HCT116 (cell line): ENCODE data around the gene TRIOBP. TPM values are rescaled to one million over a fixed set of nuclear protein-coding genes. Genes with fewer than 3 reads are reported as not detected.

Experiments used
- ATAC-seq: fragments of 200-7000 bp; cut with Tn5 transposase; 2 replicates; pipeline ENCODE4 v1.9.1; 2020; ENCODE audit warnings: mild to moderate bottlenecking, moderate library complexity
- BruUV-seq: library from RNA; stranded (reverse); fragments of 400-500 nt; replicated peaks from 2 replicates; lab custom pipeline; 2021; lab: Mats Ljungman, UMichigan
- CTCF ChIA-PET: fragments of 300-600 bp; sonication (Branson Sonifier 250); formaldehyde crosslinking; loops from one replicate; lab custom pipeline; 2021; ENCODE audit warnings: antibody characterized with exemption; lab: Charles Lee
- POLR2A ChIA-PET: fragments of 300-600, 350-600 bp; sonication (Branson Sonifier 250); formaldehyde crosslinking; loops from one replicate; lab custom pipeline; 2021; ENCODE audit warnings: antibody characterized with exemption; lab: Charles Lee
- RAD21 ChIA-PET, 2 experiments: fragments of 300-600 bp; sonication (Branson Sonifier 250); formaldehyde crosslinking; loops; one replicate each; lab custom pipeline; 2023; ENCODE audit warnings: low total read pairs in 2 of 2; ENCODE audit not compliant: uncharacterized antibody in 2 of 2, unreplicated experiment in 2 of 2, low non-redundant PET in 1 of 2; lab: Charles Lee
- DNase-seq: peaks from one replicate; pipeline ENCODE4 v3.0.0-alpha.2; 2010; ENCODE audit warnings: low read depth, low spot score
- H2AFZ ChIP-seq: fragments of 200-600 bp; shearing (Covaris generic), sonication (generic); 2 replicates; pipeline ENCODE4 v1.6.1; 2017; ENCODE audit warnings: low read depth, mixed run types, mixed read lengths, antibody characterized with exemption, low read length; ENCODE audit not compliant: poor library complexity, severe bottlenecking
- H3K27ac ChIP-seq: 2 replicates; pipeline ENCODE4 v1.5.1; 2012; ENCODE audit warnings: low read depth, low read length
- H3K27me3 ChIP-seq: fragments of 200-600 bp; sonication (generic); 2 replicates; pipeline ENCODE4 v1.6.1; 2016; ENCODE audit warnings: mixed run types, low read length, mixed read lengths; ENCODE audit not compliant: insufficient read depth
- H3K36me3 ChIP-seq, 2 experiments: fragments of 200-500 bp in 1 of 2; fragments of 200-600 bp in 1 of 2; sonication (Bioruptor generic) in 1 of 2; sonication (generic) in 1 of 2; 2 replicates each; pipeline versions ENCODE4 v1.5.1 to v1.6.1; 2014 to 2016; ENCODE audit warnings: low read length in 2 of 2, inconsistent platforms in 1 of 2, mixed read lengths in 1 of 2, mixed run types in 1 of 2; ENCODE audit not compliant: insufficient read depth in 2 of 2, control insufficient read depth in 1 of 2
- H3K4me1 ChIP-seq, 2 experiments: fragments of 200-600 bp in 1 of 2; sonication (generic) in 1 of 2; 2 replicates each; pipeline versions ENCODE4 v1.5.1 to v1.6.1; 2012 to 2017; ENCODE audit warnings: low read length in 2 of 2, inconsistent platforms in 1 of 2, mild to moderate bottlenecking in 1 of 2, mixed read lengths in 1 of 2, mixed run types in 1 of 2, moderate library complexity in 1 of 2; ENCODE audit not compliant: insufficient read depth in 2 of 2, control insufficient read depth in 1 of 2
- H3K4me2 ChIP-seq: fragments of 200-600 bp; sonication (generic); 2 replicates; pipeline ENCODE4 v1.6.1; 2017; ENCODE audit warnings: mixed run types, low read length, mixed read lengths
- H3K4me3 ChIP-seq, 2 experiments: fragments of 200-600 bp in 1 of 2; sonication (generic) in 1 of 2; replicated peaks in 1 of 2; 2 replicates each; pipeline ENCODE4 v1.5.1; 2011 to 2016; ENCODE audit warnings: low read length in 2 of 2, control low read depth in 1 of 2, low read depth in 1 of 2, mild to moderate bottlenecking in 1 of 2, mixed read lengths in 1 of 2, mixed run types in 1 of 2
- H3K79me2 ChIP-seq: fragments of 200-600 bp; sonication (generic); 2 replicates; pipeline ENCODE4 v1.6.1; 2017; ENCODE audit warnings: mild to moderate bottlenecking, mixed run types, low read length, moderate library complexity, mixed read lengths; ENCODE audit not compliant: insufficient read depth
- H3K9ac ChIP-seq: fragments of 200-600 bp; sonication (generic); 2 replicates; pipeline ENCODE4 v1.6.1; 2016; ENCODE audit warnings: low read length, mixed read lengths
- H3K9me2 ChIP-seq: fragments of 200-600 bp; sonication (generic), shearing (Covaris generic); 2 replicates; pipeline ENCODE4 v1.6.1; 2017; ENCODE audit warnings: mixed run types, mild to moderate bottlenecking, moderate library complexity; ENCODE audit not compliant: insufficient read depth
- H3K9me3 ChIP-seq, 2 experiments: fragments of 200-500 bp in 1 of 2; fragments of 200-600 bp in 1 of 2; sonication (Bioruptor generic) in 1 of 2; sonication (generic) in 1 of 2; 2 replicates each; pipeline ENCODE4 v1.6.1; 2014 to 2017; ENCODE audit warnings: low read length in 2 of 2, mixed read lengths in 2 of 2, inconsistent platforms in 1 of 2, low read depth in 1 of 2, mild to moderate bottlenecking in 1 of 2, mixed run types in 1 of 2, moderate library complexity in 1 of 2; ENCODE audit not compliant: control insufficient read depth in 1 of 2, insufficient read depth in 1 of 2
- H4K20me1 ChIP-seq: fragments of 200-600 bp; sonication (generic), shearing (Covaris generic); 2 replicates; pipeline ENCODE4 v1.6.1; 2017; ENCODE audit warnings: mixed run types, mild to moderate bottlenecking, moderate library complexity; ENCODE audit not compliant: insufficient read depth
- CBX3 ChIP-seq: IDR thresholded peaks from 2 replicates; pipeline ENCODE4 v1.6.1; 2012; ENCODE audit warnings: low read depth
- EGR1 ChIP-seq: IDR thresholded peaks from 2 replicates; pipeline ENCODE4 v1.6.1; 2012; ENCODE audit warnings: low read depth
- ELF1 ChIP-seq: IDR thresholded peaks from 2 replicates; pipeline ENCODE4 v1.6.1; 2012; ENCODE audit warnings: low read depth, borderline replicate concordance
- EZH2phosphoT487 ChIP-seq: fragments of 200-600 bp; IDR thresholded peaks from 2 replicates; pipeline ENCODE4 v1.6.1; 2018; ENCODE audit warnings: antibody characterized with exemption, borderline replicate concordance
- POLR2AphosphoS5 ChIP-seq: IDR thresholded peaks from 2 replicates; pipeline ENCODE4 v1.6.1; 2011; ENCODE audit warnings: mild to moderate bottlenecking, low read depth, low read length, moderate library complexity
- RAD21 ChIP-seq: IDR thresholded peaks from 2 replicates; pipeline ENCODE4 v1.6.1; 2012; ENCODE audit warnings: low read depth, mild to moderate bottlenecking
- SIN3A ChIP-seq: IDR thresholded peaks from 2 replicates; pipeline ENCODE4 v1.6.1; 2012; ENCODE audit warnings: low read depth
- SP1 ChIP-seq: IDR thresholded peaks from 2 replicates; pipeline ENCODE4 v1.6.1; 2012; ENCODE audit warnings: low read depth
- TCF7L2 ChIP-seq: IDR thresholded peaks from 2 replicates; pipeline ENCODE4 v1.7.0; 2011; ENCODE audit warnings: borderline replicate concordance, inconsistent platforms; ENCODE audit not compliant: insufficient read depth, insufficient read length; ENCODE audit errors: extremely low read depth
- YY1 ChIP-seq: IDR thresholded peaks from 2 replicates; pipeline ENCODE4 v1.6.1; 2011; ENCODE audit warnings: low read length, low read depth, moderate library complexity, mild to moderate bottlenecking; ENCODE audit not compliant: insufficient replicate concordance; ENCODE audit errors: extremely low read depth
- ZFX ChIP-seq: fragments of 450-650 bp; IDR thresholded peaks from 2 replicates; pipeline ENCODE4 v1.6.1; 2017
- ZNF274 ChIP-seq: fragments of 200-500 bp; sonication (Bioruptor generic); IDR thresholded peaks from 2 replicates; pipeline ENCODE4 v1.6.1; 2014; ENCODE audit warnings: mild to moderate bottlenecking, low read depth, low read length, inconsistent platforms
- intact Hi-C: fragments of 100-400 bp; cut with micrococcal nuclease; formaldehyde crosslinking; loops from 2 replicates; pipeline ENCODE4 v1.10.0; 2022
- total RNA-seq: library from RNA; stranded (reverse); gene quantifications from one replicate; pipeline ENCODE4 v1.2.1, GENCODE V29; 2021; ENCODE audit not compliant: unreplicated experiment
- TF ChIP-seq, protein P1 (sequence below): IDR thresholded peaks from 2 replicates; pipeline ENCODE4 v1.6.1; 2012
- TF ChIP-seq, protein P2 (sequence below): IDR thresholded peaks from 2 replicates; pipeline ENCODE4 v1.6.1; 2011; ENCODE audit warnings: mild to moderate bottlenecking, low read length, moderate library complexity; ENCODE audit not compliant: insufficient replicate concordance; ENCODE audit errors: extremely low read depth
- TF ChIP-seq, protein P3 (sequence below): IDR thresholded peaks from 2 replicates; pipeline ENCODE4 v1.6.1; 2012; ENCODE audit warnings: low read depth

TRIOBP gene
- total RNA-seq, 1 experiment from 2014 or later = 244 TPM

DNA sequence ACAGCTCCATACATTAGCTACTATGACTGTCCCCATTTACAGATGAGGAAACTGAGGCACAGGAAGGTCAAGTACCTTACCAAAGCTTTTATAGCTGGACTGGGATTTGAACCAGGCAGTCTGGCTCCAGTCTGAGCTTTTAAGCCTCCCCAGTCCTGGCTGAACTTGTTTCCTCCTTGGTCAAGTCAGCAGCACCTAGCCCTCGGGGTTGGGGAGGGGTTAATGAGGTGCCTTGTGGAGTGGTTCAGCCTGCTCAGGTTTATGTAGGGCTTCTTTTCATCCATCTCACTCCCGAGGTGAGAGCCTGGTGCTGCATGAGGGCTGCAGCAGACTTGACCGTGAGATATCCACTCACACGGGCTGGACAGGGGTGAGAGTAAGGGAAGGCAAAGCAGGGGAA, 74.2 kb downstream of the TRIOBP start:
- BruUV-seq = no TSS peak
- peaks cover 26 to 56% of the 10 kb centered on the region in 2 experiments for H3K36me3 ChIP-seq

More for the DNA sequence above, 74.2 kb downstream of the TRIOBP start:
- H3K4me2 ChIP-seq = no peak overlapping the region
- no peak overlapping the region for H2AFZ ChIP-seq
- intact Hi-C loops = no loop called here
- no peak for ATAC-seq
- no peaks in the 10 kb centered on the region; the same call in 1 of the 2 replicates for H3K79me2 ChIP-seq
- no peak overlapping the region for H3K9ac ChIP-seq
- H3K9me2 ChIP-seq = no peaks in the 10 kb centered on the region
- H3K27ac ChIP-seq = no peak overlapping the region
- ChIA-PET POLR2A (no interaction called here), RAD21 (no interaction called here), CTCF (no interaction called here)
- DNase-seq = no peak
- H4K20me1 ChIP-seq = no peaks in the 10 kb centered on the region
- no peaks in the 10 kb centered on the region for H3K9me3 ChIP-seq
- no peak for TF ChIP-seq RAD21
- no peak for TF ChIP-seq ZFX
- TF ChIP-seq, protein P1, sequence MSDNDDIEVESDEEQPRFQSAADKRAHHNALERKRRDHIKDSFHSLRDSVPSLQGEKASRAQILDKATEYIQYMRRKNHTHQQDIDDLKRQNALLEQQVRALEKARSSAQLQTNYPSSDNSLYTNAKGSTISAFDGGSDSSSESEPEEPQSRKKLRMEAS = no peak
- TF ChIP-seq ZNF274 = no peak
- TF ChIP-seq CBX3 = no peak
- no peak for TF ChIP-seq POLR2AphosphoS5
- no peak for TF ChIP-seq TCF7L2
- TF ChIP-seq SP1 = no peak
- no peak for TF ChIP-seq EGR1
- no peak for TF ChIP-seq SIN3A
- TF ChIP-seq EZH2phosphoT487 = no peak
- TF ChIP-seq, protein P2, sequence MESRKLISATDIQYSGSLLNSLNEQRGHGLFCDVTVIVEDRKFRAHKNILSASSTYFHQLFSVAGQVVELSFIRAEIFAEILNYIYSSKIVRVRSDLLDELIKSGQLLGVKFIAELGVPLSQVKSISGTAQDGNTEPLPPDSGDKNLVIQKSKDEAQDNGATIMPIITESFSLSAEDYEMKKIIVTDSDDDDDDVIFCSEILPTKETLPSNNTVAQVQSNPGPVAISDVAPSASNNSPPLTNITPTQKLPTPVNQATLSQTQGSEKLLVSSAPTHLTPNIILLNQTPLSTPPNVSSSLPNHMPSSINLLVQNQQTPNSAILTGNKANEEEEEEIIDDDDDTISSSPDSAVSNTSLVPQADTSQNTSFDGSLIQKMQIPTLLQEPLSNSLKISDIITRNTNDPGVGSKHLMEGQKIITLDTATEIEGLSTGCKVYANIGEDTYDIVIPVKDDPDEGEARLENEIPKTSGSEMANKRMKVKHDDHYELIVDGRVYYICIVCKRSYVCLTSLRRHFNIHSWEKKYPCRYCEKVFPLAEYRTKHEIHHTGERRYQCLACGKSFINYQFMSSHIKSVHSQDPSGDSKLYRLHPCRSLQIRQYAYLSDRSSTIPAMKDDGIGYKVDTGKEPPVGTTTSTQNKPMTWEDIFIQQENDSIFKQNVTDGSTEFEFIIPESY = no peak
- no peak for TF ChIP-seq ELF1
- TF ChIP-seq, protein P3, sequence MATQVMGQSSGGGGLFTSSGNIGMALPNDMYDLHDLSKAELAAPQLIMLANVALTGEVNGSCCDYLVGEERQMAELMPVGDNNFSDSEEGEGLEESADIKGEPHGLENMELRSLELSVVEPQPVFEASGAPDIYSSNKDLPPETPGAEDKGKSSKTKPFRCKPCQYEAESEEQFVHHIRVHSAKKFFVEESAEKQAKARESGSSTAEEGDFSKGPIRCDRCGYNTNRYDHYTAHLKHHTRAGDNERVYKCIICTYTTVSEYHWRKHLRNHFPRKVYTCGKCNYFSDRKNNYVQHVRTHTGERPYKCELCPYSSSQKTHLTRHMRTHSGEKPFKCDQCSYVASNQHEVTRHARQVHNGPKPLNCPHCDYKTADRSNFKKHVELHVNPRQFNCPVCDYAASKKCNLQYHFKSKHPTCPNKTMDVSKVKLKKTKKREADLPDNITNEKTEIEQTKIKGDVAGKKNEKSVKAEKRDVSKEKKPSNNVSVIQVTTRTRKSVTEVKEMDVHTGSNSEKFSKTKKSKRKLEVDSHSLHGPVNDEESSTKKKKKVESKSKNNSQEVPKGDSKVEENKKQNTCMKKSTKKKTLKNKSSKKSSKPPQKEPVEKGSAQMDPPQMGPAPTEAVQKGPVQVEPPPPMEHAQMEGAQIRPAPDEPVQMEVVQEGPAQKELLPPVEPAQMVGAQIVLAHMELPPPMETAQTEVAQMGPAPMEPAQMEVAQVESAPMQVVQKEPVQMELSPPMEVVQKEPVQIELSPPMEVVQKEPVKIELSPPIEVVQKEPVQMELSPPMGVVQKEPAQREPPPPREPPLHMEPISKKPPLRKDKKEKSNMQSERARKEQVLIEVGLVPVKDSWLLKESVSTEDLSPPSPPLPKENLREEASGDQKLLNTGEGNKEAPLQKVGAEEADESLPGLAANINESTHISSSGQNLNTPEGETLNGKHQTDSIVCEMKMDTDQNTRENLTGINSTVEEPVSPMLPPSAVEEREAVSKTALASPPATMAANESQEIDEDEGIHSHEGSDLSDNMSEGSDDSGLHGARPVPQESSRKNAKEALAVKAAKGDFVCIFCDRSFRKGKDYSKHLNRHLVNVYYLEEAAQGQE = no peak
- TF ChIP-seq YY1 = no peak
- no peak overlapping the region for H3K4me3 ChIP-seq
- H3K27me3 ChIP-seq = no peaks in the 10 kb centered on the region
- peaks cover 4 to 36% of the 10 kb centered on the region in 2 experiments; a peak in 3 of 4 replicates for H3K4me1 ChIP-seq
